ENCODE measurements around the gene PTPRC.

Gene PTPRC

GRCh38 chr1:198761859-198762616 is 123.2 kb downstream of the PTPRC start:
- no peak for DNase-seq (ENCODE audit: low read depth)

GRCh38 chr1:198763298-198763714 is 124.5 kb downstream of the PTPRC start:
- no peak for DNase-seq (ENCODE audit: low read depth)

- DNase-seq (ENCODE audit: low read depth): peak; percentile 45
Measured at GRCh38 chr1:198764748-198765147, 125.9 kb downstream of the PTPRC start.

- no peak for DNase-seq (ENCODE audit: low read depth)
Measured at GRCh38 chr1:198765416-198765815, 126.6 kb downstream of the PTPRC start.

GRCh38 chr1:198771563-198772153 is 132.8 kb downstream of the PTPRC start:
- DNase-seq (ENCODE audit: low read depth): peak; percentile 69

GRCh38 chr1:198772626-198773025 is 133.8 kb downstream of the PTPRC start:
- DNase-seq (ENCODE audit: low read depth): peak; percentile 67

GRCh38 chr1:198773030-198773429 is 134.2 kb downstream of the PTPRC start:
- DNase-seq (ENCODE audit: low read depth): no peak

GRCh38 chr1:198773523-198773922 is 134.7 kb downstream of the PTPRC start:
- no peak for DNase-seq (ENCODE audit: low read depth)

- no peak for DNase-seq (ENCODE audit: low read depth)
Measured at GRCh38 chr1:198774421-198774820, 135.6 kb downstream of the PTPRC start.

- peak; percentile 91 for DNase-seq (ENCODE audit: low read depth)
Measured at GRCh38 chr1:198775606-198776005, 136.8 kb downstream of the PTPRC start.

GRCh38 chr1:198776602-198777029 is 137.8 kb downstream of the PTPRC start:
- peak; percentile 99 for DNase-seq (ENCODE audit: low read depth)

- DNase-seq (ENCODE audit: low read depth): peak; percentile 57
Measured at GRCh38 chr1:198778049-198778448, 139.2 kb downstream of the PTPRC start.

GRCh38 chr1:198780376-198780775 is 141.5 kb downstream of the PTPRC start:
- DNase-seq (ENCODE audit: low read depth): peak; percentile 41

- DNase-seq (ENCODE audit: low read depth): peak; percentile 52
Measured at GRCh38 chr1:198788561-198789064, 149.8 kb downstream of the PTPRC start.

- DNase-seq (ENCODE audit: low read depth): no peak
Measured at GRCh38 chr1:198793714-198794113, 154.9 kb downstream of the PTPRC start.

GRCh38 chr1:198794498-198794897 is 155.7 kb downstream of the PTPRC start:
- DNase-seq (ENCODE audit: low read depth): peak; percentile 96

GRCh38 chr1:198797656-198798055 is 158.8 kb downstream of the PTPRC start:
- no peak for DNase-seq (ENCODE audit: low read depth)

GRCh38 chr1:198798923-198799386 is 160.1 kb downstream of the PTPRC start:
- no peak for DNase-seq (ENCODE audit: low read depth)

- DNase-seq (ENCODE audit: low read depth): no peak
Measured at GRCh38 chr1:198805498-198806151, 166.8 kb downstream of the PTPRC start.

GRCh38 chr1:198806861-198807260 is 168.0 kb downstream of the PTPRC start:
- no peak for DNase-seq (ENCODE audit: low read depth)

Data from iris pigment epithelial cell (primary cell).